Smooth muscle cell (in vitro differentiated cells): ENCODE results near the gene GZF1. TPM values are rescaled to one million over a fixed set of nuclear protein-coding genes. Genes with fewer than 3 reads are reported as not detected.

Experiments
- DNase-seq: peaks from one replicate; lab custom pipeline; 2025; ENCODE audit not compliant: unreplicated experiment; lab: John Stamatoyannopoulos, UW
- H2AFZ ChIP-seq: fragments of 200-600 bp; sonication (generic); 2 replicates; pipeline ENCODE4 v1.6.0; 2016; ENCODE audit warnings: antibody characterized with exemption, low read depth, mild to moderate bottlenecking
- H3F3A ChIP-seq: fragments of 200-600 bp; sonication (generic); 2 replicates; pipeline ENCODE4 v1.6.0; 2017; ENCODE audit warnings: antibody characterized with exemption, low read depth
- H3K27ac ChIP-seq: fragments of 200-600 bp; sonication (generic); 2 replicates; pipeline ENCODE4 v1.5.1; 2016; ENCODE audit warnings: low read depth, mild to moderate bottlenecking
- H3K27me3 ChIP-seq: fragments of 200-600 bp; sonication (generic); 2 replicates; pipeline ENCODE4 v1.6.1; 2016; ENCODE audit warnings: low read depth, mild to moderate bottlenecking
- H3K36me3 ChIP-seq: fragments of 200-600 bp; sonication (generic); 2 replicates; pipeline ENCODE4 v1.5.1; 2016; ENCODE audit warnings: low read depth
- H3K4me1 ChIP-seq: fragments of 200-600 bp; sonication (generic); 2 replicates; pipeline ENCODE4 v1.5.1; 2016; ENCODE audit warnings: low read depth
- H3K4me2 ChIP-seq: fragments of 200-600 bp; sonication (generic); 2 replicates; pipeline ENCODE4 v1.6.0; 2016; ENCODE audit warnings: mild to moderate bottlenecking
- H3K4me3 ChIP-seq: fragments of 200-600 bp; sonication (generic); 2 replicates; pipeline ENCODE4 v1.5.1; 2016; ENCODE audit warnings: mild to moderate bottlenecking
- H3K79me2 ChIP-seq: fragments of 200-600 bp; sonication (generic); 2 replicates; pipeline ENCODE4 v1.6.0; 2016; ENCODE audit warnings: low read depth, mild to moderate bottlenecking
- H3K9ac ChIP-seq: fragments of 200-600 bp; sonication (generic); 2 replicates; pipeline ENCODE4 v1.6.0; 2016; ENCODE audit warnings: low read depth
- H3K9me3 ChIP-seq: fragments of 200-600 bp; sonication (generic); replicated peaks from 2 replicates; pipeline ENCODE4 v1.5.1; 2016; ENCODE audit warnings: low read depth
- H4K20me1 ChIP-seq: fragments of 200-600 bp; sonication (generic); 2 replicates; pipeline ENCODE4 v1.6.0; 2016; ENCODE audit warnings: low read depth
- WGBS: methylation state at CpG from one replicate; pipeline ENCODE4 v1.1.7; 2016; ENCODE audit warnings: low lambda C conversion rate; 5-methylcytosine and 5-hydroxymethylcytosine counted together
- polyA plus RNA-seq: library from polyadenylated mRNA; unstranded; fragments of >200 nt; fragmentation: Nextera tagmentation; extraction: Ambion mirVana; gene quantifications from 2 replicates; pipeline ENCODE4 v1.2.1, GENCODE V29; 2016
- total RNA-seq: library from RNA; depleted of rRNA; stranded (reverse); fragments of >200 nt; gene quantifications from 2 replicates; pipeline ENCODE4 v1.2.3, GENCODE V29; 2014
- TF ChIP-seq, protein P1 (sequence below): fragments of 200-600 bp; sonication (generic); IDR thresholded peaks from 2 replicates; pipeline ENCODE4 v1.5.1; 2017; ENCODE audit warnings: borderline replicate concordance, mild to moderate bottlenecking, antibody characterized with exemption; ENCODE audit not compliant: insufficient read depth, poor library complexity, severe bottlenecking

The GZF1 gene
- total and polyA plus RNA-seq, 2 experiments from 2014 or later, result 6.0 to 13.7 TPM

DNA sequence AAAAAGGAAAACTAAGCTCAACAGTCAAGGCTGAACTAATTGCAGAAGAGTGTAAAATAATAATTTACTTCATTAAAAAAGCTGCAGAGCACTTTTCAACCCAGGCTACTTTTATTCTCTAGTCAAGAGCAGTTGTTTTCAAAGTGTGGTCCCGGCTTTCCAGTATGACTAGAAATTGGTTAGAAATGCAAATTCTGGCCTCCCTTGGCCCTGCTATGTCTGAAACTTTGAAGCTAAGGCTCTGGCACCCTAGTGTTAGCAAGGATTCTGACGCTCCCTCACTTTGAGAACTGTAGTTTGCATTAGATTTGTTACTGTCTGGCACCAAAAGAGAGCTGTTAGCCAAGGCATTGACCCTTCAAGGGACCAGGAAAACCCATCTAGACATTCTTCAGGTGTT lies 20.9 kb upstream of the GZF1 start:
- WGBS, result 77% methylated on average over 2 of the region's 2 CpGs
- TF ChIP-seq, protein P1, sequence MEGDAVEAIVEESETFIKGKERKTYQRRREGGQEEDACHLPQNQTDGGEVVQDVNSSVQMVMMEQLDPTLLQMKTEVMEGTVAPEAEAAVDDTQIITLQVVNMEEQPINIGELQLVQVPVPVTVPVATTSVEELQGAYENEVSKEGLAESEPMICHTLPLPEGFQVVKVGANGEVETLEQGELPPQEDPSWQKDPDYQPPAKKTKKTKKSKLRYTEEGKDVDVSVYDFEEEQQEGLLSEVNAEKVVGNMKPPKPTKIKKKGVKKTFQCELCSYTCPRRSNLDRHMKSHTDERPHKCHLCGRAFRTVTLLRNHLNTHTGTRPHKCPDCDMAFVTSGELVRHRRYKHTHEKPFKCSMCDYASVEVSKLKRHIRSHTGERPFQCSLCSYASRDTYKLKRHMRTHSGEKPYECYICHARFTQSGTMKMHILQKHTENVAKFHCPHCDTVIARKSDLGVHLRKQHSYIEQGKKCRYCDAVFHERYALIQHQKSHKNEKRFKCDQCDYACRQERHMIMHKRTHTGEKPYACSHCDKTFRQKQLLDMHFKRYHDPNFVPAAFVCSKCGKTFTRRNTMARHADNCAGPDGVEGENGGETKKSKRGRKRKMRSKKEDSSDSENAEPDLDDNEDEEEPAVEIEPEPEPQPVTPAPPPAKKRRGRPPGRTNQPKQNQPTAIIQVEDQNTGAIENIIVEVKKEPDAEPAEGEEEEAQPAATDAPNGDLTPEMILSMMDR, result no peak
- no peak for DNase-seq
- Histone ChIP-seq H3K4me3 (no peak overlapping the region), H3K36me3 (no peaks in the 10 kb centered on the region), H3F3A (no peaks in the 10 kb centered on the region), H3K4me1 (no peaks in the 10 kb centered on the region), H3K27me3 (no peaks in the 10 kb centered on the region), H3K9me3 (no peaks in the 10 kb centered on the region), H2AFZ (no peak overlapping the region), H3K27ac (no peak overlapping the region), H3K79me2 (no peaks in the 10 kb centered on the region), H4K20me1 (no peaks in the 10 kb centered on the region), H3K9ac (no peak overlapping the region), H3K4me2 (no peak overlapping the region)

DNA sequence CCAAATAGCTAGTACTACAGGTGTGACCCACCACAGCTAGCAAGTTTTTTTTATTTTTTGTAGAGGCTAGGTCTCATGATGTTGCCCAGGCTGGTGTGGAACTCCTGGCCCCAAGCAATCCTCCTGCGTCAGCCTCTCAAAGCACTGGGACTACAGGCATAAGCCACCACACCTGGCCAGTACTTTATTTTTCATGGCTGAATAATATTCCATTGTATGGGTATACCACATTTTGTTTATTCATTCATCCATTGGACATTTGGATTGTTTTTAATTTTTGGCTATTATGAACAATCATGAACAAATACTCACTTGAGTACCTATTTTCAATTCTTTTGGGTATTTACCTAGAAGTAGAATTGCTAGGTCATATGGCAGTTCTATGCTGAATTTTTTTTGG lies 18.4 kb upstream of the GZF1 start:
- H4K20me1 ChIP-seq, result no peaks in the 10 kb centered on the region
- no peak overlapping the region for H2AFZ ChIP-seq
- no peaks in the 10 kb centered on the region for H3K79me2 ChIP-seq
- no peak overlapping the region for H3K4me3 ChIP-seq
- TF ChIP-seq, protein P1, result no peak
- H3K4me1 ChIP-seq, result no peaks in the 10 kb centered on the region
- no peaks in the 10 kb centered on the region for H3K36me3 ChIP-seq
- DNase-seq, result no peak
- H3K4me2 ChIP-seq, result no peak overlapping the region
- H3K9me3 ChIP-seq, result no peaks in the 10 kb centered on the region
- H3K27ac ChIP-seq, result no peak overlapping the region
- H3F3A ChIP-seq, result no peaks in the 10 kb centered on the region
- WGBS, result 100% methylated on average over 1 of the region's 1 CpG
- no peaks in the 10 kb centered on the region for H3K27me3 ChIP-seq
- no peak overlapping the region for H3K9ac ChIP-seq

DNA sequence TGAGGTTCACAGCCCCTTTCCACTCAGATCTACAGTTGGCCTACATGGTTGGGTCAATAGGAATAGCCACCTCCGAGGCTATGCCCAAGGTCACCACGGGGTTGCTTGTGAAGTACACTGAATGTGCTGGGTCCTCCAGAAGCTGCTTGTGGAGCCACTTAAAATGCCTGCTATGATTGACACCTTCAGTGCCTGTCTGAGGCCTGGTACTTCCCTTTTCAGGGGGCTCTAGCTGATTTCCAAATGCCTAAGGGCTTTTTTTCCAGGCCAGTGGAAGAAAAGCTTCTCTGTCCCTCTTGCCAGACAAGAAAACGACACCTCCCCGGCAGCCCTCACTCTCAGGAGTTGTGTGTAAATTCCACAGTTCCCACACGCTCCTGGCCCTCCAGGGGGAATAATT lies 17.6 kb upstream of the GZF1 start:
- Histone ChIP-seq H3K79me2 (no peaks in the 10 kb centered on the region), H3K9me3 (no peaks in the 10 kb centered on the region), H3K4me2 (no peak overlapping the region), H3K36me3 (no peaks in the 10 kb centered on the region), H3K4me3 (no peak overlapping the region), H2AFZ (no peak overlapping the region), H3K4me1 (peaks cover 5% of the 10 kb centered on the region), H3K9ac (no peak overlapping the region), H3K27me3 (no peaks in the 10 kb centered on the region), H4K20me1 (no peaks in the 10 kb centered on the region), H3F3A (peaks cover 5% of the 10 kb centered on the region), H3K27ac (no peak overlapping the region)
- 51% methylated on average over 5 of the region's 5 CpGs for WGBS
- TF ChIP-seq, protein P1, result no peak
- no peak for DNase-seq

DNA sequence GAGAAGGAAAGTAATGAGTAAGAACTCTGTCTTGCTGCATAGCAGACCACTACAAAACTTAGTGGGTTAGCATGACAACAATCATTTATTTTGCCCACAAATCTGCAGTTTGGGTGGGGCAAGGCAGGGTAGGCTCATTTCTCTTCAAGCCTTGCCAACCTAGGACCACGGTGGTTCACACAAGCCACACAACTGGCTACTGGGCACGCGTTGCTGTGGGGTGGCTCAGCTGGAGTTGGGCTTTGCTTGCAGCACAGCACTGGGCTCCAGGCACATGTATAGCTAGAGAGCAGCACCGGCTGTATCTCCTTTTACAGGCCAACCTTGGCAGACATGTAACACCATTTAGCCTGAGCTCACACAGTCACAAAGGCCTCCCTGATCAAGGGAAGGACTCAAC lies 16.0 kb upstream of the GZF1 start:
- Histone ChIP-seq H2AFZ (no peak overlapping the region), H3K27me3 (no peaks in the 10 kb centered on the region), H3K4me3 (no peak overlapping the region), H3K4me1 (peaks cover 6% of the 10 kb centered on the region), H4K20me1 (no peaks in the 10 kb centered on the region), H3K9ac (no peak overlapping the region), H3F3A (peaks cover 5% of the 10 kb centered on the region), H3K36me3 (no peaks in the 10 kb centered on the region), H3K79me2 (no peaks in the 10 kb centered on the region), H3K27ac (no peak overlapping the region), H3K9me3 (no peaks in the 10 kb centered on the region), H3K4me2 (no peak overlapping the region)
- TF ChIP-seq, protein P1, result no peak
- WGBS, result 92% methylated on average over 4 of the region's 4 CpGs
- DNase-seq, result no peak
